Activated CD4-positive, CD25-positive, alpha-beta regulatory T cell treated with anti-CD3 and anti-CD28 coated beads, Interleukin-2, amount 50 U/mL, for 16 hours (primary cell): Measurements from ENCODE around the gene PDGFRA.

Experiments
- DNase-seq: peaks from one replicate; pipeline ENCODE4 v3.0.0-alpha.2; 2020; ENCODE audit warnings: low read depth, low spot score

The PDGFRA gene

GRCh38 chr4:54255881-54256280 lies 26.8 kb downstream of the PDGFRA start:
- no peak for DNase-seq

- DNase-seq, result no peak
Measured at GRCh38 chr4:54256491-54257486, 27.7 kb downstream of the PDGFRA start.

- DNase-seq, result no peak
Measured at GRCh38 chr4:54265366-54265765, 36.3 kb downstream of the PDGFRA start.

DNA sequence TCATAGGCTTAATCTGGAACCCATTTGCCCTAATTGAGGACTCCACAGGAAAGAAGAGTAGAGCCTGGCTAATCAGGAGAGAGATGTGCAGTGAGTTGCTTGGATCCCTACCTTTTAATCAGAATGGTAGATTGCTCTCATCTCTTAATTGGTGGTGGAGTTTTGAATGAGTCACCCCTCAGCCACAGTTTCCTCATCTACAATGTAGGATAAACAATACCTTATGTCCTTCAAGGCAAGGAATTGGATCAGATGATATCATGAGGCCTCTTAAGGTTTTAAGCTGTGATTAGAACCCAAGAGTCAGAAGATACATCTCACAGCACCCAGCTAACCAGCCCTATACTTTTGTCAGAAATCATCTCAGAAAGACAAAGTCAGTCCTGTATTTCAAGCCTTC lies 39.1 kb downstream of the PDGFRA start:
- DNase-seq, result no peak

DNA sequence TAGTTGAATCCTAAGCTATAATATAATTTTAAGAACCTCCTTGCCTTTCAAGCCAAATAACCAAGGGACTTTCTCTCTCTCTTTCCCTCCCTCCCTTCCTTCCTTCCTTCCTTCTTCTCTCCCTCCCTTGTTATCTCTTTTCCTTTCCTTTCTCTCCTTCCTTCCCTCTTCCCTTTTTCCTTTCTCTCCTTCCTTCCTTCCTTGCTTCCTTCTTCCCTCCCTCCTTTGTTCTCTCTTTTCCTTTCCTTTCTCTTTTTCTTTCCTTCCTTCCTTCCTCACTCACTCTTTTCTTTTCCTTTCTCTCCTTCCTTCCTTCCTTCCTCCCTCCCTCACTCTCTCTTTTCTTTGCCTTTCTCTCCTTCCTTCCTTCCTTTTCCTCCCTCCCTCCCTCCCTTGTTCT lies 42.4 kb downstream of the PDGFRA start:
- DNase-seq, result no peak

DNA sequence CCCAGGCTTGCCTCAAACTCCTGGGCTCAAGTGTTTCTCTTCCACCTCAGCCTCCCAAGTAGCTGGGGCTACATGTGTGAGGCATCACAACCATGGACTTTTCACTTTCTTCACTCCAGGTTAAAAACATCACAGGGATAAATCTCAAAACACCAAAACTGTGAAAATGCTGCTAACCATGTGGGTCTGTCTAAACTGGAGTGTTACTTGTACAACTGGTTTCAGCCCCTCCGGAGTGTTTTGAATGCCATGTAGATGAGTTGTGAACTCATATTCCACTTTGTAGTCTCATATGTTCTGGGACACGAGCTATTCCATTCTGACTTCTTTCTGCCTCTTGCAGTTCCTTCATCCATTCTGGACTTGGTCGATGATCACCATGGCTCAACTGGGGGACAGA lies 43.0 kb downstream of the PDGFRA start:
- DNase-seq, result no peak

DNA sequence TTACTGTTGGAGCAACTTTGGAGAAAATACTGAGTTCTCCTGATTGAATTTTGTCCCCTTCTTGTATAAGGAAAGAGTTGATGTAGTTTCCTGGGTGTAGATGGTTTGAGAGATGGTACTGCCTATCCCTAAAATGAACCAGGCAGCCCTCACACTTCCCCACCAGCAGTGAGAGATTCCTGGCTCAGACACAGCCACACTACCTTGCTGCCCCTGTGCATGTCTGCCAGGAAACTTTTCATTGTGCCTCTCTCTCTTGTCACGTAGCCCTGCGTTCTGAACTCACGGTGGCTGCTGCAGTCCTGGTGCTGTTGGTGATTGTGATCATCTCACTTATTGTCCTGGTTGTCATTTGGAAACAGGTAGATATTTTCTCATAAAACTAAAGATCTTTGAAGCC lies 45.2 kb downstream of the PDGFRA start:
- DNase-seq, result no peak

DNA sequence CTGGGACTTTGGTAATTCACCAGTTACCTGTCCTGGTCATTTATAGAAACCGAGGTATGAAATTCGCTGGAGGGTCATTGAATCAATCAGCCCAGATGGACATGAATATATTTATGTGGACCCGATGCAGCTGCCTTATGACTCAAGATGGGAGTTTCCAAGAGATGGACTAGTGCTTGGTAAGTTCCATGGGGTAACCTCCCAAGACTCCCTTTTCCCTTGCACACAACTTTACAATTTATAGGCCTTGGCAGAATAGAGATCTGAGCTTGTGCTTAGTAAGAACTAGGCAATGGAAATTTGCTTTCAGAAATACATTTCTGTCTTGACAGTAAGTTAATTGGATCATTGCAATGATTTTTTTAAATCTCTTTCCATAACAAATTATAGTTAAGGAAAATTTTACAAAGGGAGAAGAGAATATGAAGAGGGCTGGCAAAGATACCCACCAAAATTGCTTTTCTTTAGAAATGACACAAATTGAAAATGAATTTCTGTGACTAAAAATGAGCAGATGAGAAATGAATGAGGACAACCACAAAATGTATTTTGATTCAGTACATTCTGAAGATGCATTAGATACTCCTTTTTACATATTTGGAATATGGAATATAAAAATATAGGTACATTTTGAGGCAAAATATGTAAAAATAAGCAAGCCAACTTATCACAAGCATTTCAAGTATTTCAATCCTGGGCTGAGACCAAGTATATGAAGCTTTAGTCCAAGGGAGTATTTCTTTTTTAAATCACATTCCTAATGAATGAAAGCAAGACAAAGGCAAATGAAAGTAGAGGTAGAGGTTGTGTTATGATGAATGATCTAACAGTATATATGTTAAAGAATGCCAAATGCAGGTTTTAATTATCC lies 45.9 kb downstream of the PDGFRA start:
- DNase-seq, result no peak

DNA sequence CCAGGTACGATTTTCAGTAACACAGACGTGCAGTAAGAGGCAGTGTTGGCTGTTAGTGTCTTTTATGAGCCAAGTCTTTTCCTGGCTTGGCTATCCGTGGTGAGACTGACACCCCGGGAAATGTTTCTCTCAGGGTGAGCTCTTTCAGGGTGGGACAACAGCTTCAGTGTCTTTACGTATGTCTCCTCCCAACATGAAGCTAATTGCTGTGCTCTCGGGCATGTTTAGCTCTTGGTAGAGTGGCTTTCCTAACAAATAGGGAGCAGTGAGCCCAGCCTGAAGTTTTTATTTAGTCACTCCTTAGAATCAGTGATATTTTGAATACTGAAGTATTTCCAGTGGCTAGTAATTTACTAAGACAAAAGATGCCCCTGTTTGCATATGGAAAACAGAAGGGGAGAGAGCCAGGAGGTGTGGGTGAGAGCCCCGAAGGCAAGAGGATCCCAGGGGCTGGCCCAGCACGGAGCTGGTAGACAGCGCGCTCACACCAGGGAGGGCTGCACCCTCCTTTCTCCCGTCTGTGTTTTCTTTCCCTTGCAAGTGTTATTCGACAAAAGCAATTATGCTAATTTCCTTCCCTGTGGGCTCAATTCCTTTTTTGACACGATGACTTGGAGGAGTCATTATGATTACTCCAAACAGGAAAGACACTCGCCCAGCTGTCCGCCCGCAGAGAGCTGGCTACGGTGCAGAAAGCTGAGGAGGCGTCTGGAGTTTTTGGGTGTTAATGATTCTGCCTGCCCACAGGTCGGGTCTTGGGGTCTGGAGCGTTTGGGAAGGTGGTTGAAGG lies 47.7 kb downstream of the PDGFRA start:
- DNase-seq, result no peak

- no peak for DNase-seq
Measured at GRCh38 chr4:54277691-54278090, 48.6 kb downstream of the PDGFRA start.

DNA sequence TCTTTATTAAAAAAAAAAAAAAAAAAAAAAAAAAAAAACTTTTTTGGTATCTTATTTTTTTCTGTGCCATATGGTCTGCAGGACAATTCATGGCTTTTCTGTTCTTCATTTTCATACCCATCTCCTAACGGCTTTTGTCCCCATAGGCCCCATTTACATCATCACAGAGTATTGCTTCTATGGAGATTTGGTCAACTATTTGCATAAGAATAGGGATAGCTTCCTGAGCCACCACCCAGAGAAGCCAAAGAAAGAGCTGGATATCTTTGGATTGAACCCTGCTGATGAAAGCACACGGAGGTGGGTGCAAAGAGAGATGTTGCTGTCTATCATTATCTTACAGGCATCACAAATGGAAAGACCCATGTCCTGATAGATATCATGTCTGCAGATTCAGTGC lies 49.1 kb downstream of the PDGFRA start:
- DNase-seq, result no peak

- DNase-seq, result no peak
Measured at GRCh38 chr4:54281054-54281766, 52.1 kb downstream of the PDGFRA start.

DNA sequence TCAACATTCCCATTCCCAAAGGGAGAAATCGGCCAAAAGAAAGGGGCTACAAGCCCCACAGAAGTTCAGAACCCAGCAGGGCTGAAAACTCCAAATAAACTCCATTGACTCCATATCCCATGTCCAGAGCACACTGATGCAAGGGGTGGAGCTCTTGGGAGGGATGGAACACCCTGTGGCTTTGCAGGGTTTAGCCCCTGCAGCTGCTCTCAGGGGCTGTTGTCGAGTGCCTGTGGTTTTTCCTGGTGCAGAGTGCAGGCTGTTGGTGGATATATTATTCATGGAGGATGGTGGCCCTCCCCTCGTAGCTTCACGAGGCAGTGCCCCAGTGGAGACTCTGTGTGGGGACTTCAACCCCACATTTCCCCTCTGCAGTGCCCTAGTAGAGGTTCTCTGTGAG lies 53.7 kb downstream of the PDGFRA start:
- DNase-seq, result no peak

GRCh38 chr4:54289316-54289715 lies 60.2 kb downstream of the PDGFRA start:
- DNase-seq, result no peak

- no peak for DNase-seq
Measured at GRCh38 chr4:54290980-54291379, 61.9 kb downstream of the PDGFRA start.

DNA sequence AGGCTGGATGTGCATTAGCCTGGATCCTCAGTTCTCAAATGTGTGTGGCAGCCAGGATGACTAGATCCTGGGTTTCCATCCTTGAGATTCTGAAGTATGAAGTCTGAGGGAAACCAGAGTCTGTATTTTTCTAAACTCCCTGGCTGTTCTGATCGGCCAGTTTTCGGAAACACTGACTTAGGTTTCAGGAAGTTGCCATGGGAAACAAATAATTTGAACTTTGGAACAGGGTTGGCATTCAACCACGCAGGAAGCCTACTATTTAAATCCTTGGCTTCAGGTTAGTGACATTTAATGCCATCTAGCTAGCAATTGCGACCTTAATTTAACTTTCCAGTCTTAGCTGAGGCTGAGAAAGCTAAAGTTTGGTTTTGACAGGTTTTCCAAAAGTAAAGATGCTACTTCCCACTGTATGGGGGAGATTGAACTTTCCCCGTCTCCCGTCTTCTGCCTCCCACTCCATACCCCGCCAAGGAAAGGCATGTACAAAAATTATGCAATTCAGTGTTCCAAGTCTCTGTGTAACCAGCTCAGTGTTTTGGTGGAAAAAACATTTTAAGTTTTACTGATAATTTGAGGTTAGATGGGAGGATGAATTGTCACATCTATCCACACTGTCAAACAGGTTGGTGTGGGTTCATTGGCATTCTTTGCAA lies 67.6 kb downstream of the PDGFRA start:
- DNase-seq, result no peak

- DNase-seq, result no peak
Measured at GRCh38 chr4:54308110-54308509, 79.0 kb downstream of the PDGFRA start.

DNA sequence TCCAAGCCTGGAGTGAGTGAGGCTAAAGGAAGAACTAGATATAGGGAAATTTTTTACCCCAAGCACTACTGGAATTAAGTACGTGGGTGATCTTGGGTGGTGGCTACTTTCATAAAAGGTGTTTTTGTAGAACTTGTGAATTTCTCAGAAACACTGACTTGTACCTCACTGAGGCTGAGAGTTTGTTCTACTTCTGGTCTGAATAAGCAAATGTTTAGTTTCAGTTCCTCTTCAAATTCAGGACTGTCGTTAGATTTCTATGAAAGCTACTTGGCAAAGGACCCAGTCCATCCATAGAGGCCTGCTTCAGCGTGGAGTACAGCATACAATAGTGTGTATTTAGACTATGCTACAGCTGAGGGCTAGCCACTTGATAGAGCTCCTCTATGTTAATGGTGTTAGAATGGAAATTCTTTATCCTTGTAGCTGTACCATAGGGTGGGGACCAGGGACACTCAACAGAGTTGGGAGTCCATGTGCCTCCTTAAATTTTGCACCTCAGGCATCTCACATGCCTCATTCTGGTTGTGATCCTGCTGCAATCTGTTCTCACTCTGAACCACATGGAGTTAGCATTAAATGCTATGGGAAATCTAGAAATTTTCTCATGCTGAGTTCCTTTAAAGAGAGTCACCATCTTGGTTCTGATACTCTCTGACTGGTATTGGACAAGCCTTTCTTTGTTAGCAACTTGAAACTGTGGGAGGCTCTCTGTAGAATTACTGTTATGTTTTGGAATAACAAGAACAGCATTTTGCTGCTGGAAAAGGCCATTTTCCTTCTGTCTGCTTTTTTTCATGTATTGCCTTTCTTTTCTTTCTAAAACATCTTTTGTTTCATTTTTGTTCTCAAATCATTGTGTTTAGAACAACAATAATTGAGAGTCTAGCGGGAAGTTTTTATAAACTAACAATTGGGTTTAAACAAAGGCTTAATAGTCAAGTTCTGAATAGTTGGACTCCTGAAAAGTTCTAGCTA lies 86.8 kb downstream of the PDGFRA start:
- DNase-seq, result no peak

- no peak for DNase-seq
Measured at GRCh38 chr4:54317690-54318089, 88.6 kb downstream of the PDGFRA start.
